Fibroblast of mammary gland (primary cell): ENCODE results near the gene FAM222A.

ENCODE experiments used
- DNase-seq: peaks from one replicate; pipeline ENCODE4 v3.0.0-alpha.2; 2010; ENCODE audit warnings: low read depth
- H3K4me3 ChIP-seq: 2 replicates; pipeline ENCODE4 v1.5.1; 2011; ENCODE audit warnings: low read depth, mild to moderate bottlenecking, low read length, moderate library complexity; ENCODE audit not compliant: control insufficient read depth
- CTCF ChIP-seq: conservative IDR thresholded peaks from 2 replicates; pipeline ENCODE4 v1.5.1; 2011; ENCODE audit warnings: low read depth, low read length, inconsistent platforms; ENCODE audit not compliant: control insufficient read depth, insufficient read depth

The FAM222A gene

GRCh38 chr12:109741970-109742703, 28.5 kb downstream of the FAM222A start:
- no peak for TF ChIP-seq CTCF
- DNase-seq, result no peak
- H3K4me3 ChIP-seq, result no peak overlapping the region

GRCh38 chr12:109743076-109743910, 29.7 kb downstream of the FAM222A start:
- no peak overlapping the region for H3K4me3 ChIP-seq
- TF ChIP-seq CTCF, result no peak
- no peak for DNase-seq

- DNase-seq, result no peak
- H3K4me3 ChIP-seq, result no peak overlapping the region
- TF ChIP-seq CTCF, result no peak
Measured at GRCh38 chr12:109744026-109744425, 30.4 kb downstream of the FAM222A start.

GRCh38 chr12:109744986-109745942, 31.6 kb downstream of the FAM222A start:
- TF ChIP-seq CTCF, result no peak
- no peak for DNase-seq
- H3K4me3 ChIP-seq, result no peak overlapping the region

- H3K4me3 ChIP-seq, result no peak overlapping the region
- TF ChIP-seq CTCF, result no peak
- DNase-seq, result no peak
Measured at GRCh38 chr12:109752117-109753053, 38.8 kb downstream of the FAM222A start.
